ENCODE data around the gene TADA2A.
A peak's percentile ranks its signal among the peaks of the same experiment; 100 is the strongest.
"Not testable (repeated sequence)": the region's sequence is repeated elsewhere in the genome, so short reads cannot be mapped to it uniquely, and the experiment has no call there.

The TADA2A gene

DNA sequence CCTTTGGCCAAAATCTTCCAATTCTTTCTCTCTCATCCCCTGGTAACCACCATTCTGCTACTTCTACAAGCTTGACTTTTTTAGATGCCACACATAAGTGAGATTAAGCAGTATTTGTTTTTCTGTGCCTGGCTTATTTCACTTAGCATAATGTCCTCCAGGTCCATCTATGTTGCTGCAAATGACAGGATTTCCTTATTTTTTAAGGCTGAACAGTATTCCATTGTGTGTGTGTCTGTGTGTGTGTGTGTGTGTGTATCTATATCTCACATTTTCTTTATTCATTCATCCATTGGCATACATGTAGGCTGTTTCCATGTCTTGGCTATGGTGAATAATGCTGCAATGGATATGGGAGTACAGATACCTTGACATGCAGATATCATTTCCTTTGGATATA, 6.2 kb upstream of the TADA2A start:
- no peak for DNase-seq

DNA sequence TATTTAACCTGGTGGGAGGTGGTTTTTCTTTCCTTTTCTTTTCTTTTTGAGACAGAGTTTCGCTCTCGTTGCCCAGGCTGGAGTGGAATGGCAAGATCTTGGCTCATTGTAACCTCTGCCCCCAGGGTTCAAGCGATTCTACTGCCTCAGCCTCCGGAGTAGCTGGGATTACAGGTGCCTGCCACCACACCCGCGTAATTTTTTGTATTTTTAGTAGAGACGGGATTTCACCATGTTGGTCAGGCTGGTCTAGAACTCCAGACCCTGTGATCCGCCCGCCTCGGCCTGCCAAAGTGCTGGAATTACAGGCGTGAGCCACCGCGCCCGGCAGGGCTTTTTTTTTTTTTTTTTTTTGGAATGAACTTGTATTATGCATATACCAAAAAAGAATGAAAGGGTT, 1.2 kb upstream of the TADA2A start:
- not testable (repeated sequence) for DNase-seq

GRCh38 chr17:37405955-37406634, 591 bp upstream of the TADA2A start:
- DNase-seq = no peak

- not testable (repeated sequence) for DNase-seq
These were observed 1.4 kb downstream of the TADA2A start for GRCh38 chr17:37408145-37408479.

- DNase-seq = no peak
These were observed 3.7 kb downstream of the TADA2A start for GRCh38 chr17:37410357-37410756.

GRCh38 chr17:37413875-37414519, 7.3 kb downstream of the TADA2A start:
- DNase-seq = no peak

GRCh38 chr17:37417852-37418251, 11.2 kb downstream of the TADA2A start:
- DNase-seq = no peak

GRCh38 chr17:37422971-37423625, 16.4 kb downstream of the TADA2A start:
- DNase-seq = no peak

GRCh38 chr17:37425268-37425667, 18.6 kb downstream of the TADA2A start:
- DNase-seq = no peak

DNA sequence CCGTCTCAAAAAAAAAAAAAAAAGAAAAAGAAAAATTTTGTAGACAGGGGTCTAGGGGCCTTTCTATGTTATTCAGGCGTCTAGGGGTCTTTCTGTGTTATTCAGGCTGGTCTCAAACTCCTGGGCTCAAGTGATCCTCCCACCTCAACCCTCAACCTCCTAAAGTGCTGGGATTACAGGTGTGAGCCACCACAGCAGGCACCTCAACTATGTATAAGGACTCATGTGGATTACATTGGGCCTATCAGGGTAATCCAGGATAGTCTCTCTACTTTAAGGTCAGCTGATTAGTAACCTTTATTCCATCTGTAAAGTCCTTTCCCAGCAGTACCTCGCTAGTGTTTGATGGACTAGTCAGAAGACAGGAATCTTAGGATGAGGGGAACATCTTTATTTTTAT, 22.4 kb downstream of the TADA2A start:
- DNase-seq = no peak

- no peak for DNase-seq
These were observed 22.8 kb downstream of the TADA2A start for GRCh38 chr17:37429453-37429852.

DNA sequence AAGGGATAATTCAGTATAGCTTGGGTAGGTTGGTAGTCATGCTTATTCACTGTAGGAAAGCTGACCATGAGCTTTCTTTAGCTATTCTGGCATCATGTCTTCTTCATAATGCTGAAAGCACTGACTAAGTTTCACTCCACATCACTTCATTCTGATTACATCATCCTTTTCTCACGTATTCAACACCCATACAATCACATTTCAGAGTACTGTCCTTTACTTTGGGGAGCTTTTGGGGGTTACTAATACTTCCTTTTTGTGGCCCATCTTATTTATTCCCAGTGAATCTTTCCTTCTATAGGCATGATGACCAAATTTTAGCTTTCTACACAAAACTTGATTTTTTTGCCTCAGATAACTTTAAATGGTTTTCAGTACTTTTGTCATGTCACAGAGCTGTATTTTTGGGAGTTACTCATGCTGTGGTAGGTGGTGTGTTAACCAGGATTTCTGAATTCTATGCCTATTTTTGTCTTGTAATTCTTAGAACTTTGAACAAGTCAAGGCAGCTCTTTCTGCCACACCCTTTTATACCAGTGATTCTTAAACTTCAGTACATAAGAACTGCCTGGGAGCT, 23.5 kb downstream of the TADA2A start:
- peak; percentile 78 for DNase-seq

GRCh38 chr17:37432671-37433070, 26.0 kb downstream of the TADA2A start:
- no peak for DNase-seq

DNA sequence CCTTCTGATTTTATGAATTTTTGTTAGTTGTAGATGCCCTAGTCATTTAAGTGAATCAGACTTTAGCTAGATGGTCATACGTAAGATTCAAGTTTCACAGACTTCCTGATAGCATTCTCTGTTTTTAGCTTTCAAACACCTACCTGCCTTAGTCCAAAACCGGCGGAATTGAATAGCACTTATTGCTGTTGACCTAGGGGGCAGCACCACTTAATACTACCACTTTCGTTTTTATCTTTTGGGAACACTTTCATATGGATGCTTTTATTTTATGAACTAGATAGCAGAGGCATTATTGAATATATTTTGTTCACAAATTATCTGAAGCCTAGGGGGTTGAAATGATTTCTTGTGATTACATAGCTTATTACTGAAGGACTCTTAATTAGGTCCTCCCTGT, 31.5 kb downstream of the TADA2A start:
- DNase-seq = no peak

DNA sequence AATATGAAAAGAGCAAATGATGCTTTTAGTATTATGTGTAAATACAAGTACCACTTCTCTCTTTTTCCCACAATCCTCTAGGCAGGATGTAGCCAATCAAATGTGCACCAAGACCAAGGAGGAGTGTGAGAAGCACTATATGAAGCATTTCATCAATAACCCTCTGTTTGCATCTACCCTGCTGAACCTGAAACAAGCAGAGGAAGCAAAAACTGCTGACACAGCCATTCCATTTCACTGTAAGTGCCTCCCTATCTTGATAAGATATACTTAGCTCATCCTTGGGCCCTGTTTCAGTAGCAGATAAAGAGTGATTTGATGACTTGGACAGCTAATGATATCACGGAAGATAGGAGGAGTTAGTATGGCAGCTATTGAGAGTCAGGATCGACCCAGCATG, 33.7 kb downstream of the TADA2A start:
- no peak for DNase-seq

DNA sequence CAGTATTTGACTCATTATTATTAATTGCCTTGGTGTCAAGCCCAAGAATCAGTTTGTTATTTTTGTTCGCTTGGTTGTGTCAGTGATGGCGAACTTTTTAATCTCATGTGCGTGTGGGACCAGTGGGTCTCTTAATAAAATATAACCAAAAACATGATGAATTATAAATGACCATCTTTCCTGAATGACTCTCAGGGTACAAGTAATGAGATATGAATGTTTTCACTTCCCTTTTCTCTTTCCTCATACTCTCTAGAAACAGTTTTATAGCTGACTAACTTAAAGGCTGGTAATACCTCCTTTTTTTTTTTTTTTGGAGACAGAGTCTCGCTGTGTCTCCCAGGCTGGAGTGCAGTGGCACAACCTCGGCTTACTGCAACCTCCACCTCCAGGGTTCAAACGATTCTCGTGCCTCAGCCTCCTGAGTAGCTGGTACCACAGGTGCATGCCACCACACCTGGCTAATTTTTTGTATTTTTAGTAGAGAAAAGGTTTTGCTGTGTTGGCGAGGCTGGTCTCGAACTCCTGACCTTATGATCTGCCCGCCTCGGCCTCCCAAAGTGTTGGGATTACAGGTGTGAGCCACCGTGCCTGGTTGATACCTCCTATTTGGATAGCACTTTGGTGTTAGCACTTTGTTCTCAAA, 34.8 kb downstream of the TADA2A start:
- not testable (repeated sequence) for DNase-seq

DNA sequence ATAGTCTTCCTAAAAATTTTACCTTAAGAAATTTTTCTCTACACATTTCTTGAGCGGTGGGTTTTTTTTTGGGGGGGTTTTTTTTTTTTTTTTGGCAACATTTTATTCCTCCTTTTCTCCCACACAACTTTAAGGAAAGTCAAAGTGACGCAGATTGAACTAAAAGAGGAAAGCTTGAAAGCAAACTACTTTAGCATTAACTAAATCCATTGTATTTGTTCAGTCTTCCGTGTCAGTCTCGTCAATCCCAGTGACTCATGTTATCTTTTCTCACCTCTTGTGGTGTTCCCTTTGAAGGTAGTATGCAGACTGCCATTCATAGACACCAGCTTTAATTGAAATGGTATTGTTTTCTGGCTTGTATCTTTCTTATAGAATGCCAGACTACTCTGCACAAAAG, 39.3 kb downstream of the TADA2A start:
- no peak for DNase-seq

GRCh38 chr17:37447641-37448040, 41.0 kb downstream of the TADA2A start:
- DNase-seq = no peak

DNA sequence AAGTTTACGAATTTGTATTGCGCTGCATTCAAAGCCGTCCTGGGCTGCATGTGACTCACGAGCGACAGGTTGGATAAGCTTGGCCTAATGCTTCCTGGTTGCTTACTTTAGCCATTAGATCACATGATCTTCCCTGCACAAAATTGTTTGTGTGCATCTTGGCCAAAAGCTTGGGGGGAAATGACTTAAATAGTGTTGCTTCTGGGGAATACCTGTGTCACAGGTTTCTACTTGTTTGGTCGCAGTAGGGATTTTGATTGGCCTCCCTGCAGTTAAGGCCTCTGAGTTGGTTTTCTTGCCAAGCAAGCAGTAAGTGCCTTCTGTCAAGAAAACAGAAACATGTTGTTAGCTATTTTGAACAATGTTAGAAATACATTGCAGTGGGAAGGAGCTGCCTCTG, 43.4 kb downstream of the TADA2A start:
- no peak for DNase-seq

DNA sequence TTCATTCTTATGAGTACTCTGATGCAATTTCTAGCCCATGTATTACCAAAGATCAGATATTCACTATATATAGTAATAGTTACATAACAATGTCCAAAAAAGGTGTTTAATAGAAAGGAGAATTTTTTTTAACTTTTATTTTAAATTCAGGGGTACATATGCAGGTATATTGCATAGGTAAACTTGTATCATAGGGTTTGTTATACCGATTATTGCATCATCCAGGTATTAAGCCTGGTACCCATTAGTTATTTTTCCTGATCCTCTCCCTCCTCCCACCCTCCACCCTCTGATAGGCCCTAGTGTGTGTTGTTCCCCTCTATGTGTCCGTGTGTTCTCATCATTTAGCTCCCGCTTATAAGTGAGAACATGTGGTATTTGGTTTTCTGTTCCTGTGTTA, 51.1 kb downstream of the TADA2A start:
- DNase-seq = not testable (repeated sequence)

- no peak for DNase-seq
These were observed 52.1 kb downstream of the TADA2A start for GRCh38 chr17:37458805-37459204.

DNA sequence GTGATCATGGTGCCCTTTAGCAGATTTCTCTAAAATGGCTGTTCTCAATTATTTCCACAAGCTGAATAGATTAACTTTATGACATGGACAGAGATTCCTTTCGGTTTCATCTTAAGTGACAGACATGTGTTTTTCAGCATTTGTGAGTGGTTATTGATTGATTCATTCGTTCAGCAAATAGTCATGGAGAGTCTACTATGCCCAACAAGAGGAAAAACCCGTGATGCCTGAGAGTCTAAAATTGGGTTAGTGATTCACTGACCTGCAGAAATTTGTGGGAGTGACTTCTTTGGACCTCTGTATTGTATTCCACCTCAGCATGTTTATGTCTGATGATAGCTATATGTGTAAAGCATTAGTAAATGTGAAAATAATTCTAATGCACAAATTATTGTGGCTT, 55.0 kb downstream of the TADA2A start:
- peak; percentile 19 for DNase-seq

DNA sequence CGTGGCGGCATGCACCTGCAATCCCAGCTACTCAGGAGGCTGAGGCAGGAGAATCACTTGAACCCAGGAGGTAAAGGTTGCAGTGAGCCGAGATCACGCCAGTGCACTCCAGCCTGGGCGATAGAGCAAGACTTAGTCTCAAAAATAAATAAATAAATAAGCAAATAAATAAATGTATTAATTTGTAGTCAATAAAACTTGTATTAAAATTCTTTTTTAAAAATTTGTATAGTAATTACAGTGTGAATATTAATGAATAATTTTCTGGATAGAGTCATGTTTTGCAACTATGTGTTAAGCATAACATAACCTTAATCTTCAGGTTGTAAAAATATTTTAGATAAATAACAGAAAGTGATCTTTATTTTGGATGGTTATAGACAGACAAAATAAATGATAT, 55.8 kb downstream of the TADA2A start:
- DNase-seq = no peak

DNA sequence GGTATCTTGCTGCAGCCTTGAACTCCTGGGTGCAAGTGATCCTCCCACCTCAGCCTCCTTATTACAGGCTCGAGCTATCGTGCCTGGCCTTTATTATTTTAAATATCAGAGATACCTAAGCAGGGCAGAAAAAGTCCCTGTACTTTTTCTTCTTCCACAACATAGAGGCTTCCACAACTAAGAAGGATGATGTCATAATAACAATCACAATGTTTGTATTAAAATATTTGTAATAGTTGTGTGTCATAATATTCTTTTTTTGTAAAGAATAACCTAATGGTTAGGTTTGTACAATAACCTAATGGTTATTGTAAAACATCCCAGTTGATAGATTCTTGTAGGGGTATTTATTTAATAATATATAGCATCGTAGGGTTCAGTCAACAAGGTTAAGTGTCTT, 56.4 kb downstream of the TADA2A start:
- DNase-seq = no peak

Measured in activated CD4-positive, alpha-beta T cell treated with anti-CD3 and anti-CD28 coated beads, Interleukin-2, amount 50 U/mL, for 16 hours (primary cell).